Panc1 (cell line): Measurements from ENCODE around the gene ITM2C. TPM values are rescaled to one million over a fixed set of nuclear protein-coding genes. Genes with fewer than 3 reads are reported as not detected.

ENCODE experiments used
- ATAC-seq: fragments of 200-7000 bp; cut with Tn5 transposase; 2 replicates; pipeline ENCODE4 v1.9.1; 2020; ENCODE audit warnings: mild to moderate bottlenecking, moderate library complexity
- BruUV-seq: library from RNA; stranded (reverse); fragments of 400-500 nt; replicated peaks from 2 replicates; lab custom pipeline; 2021; lab: Mats Ljungman, UMichigan
- CTCF ChIA-PET: fragments of 300-600 bp; sonication (Branson Sonifier 250); formaldehyde crosslinking; loops from one replicate; lab custom pipeline; 2022; ENCODE audit warnings: antibody characterized with exemption; lab: Charles Lee
- POLR2A ChIA-PET: fragments of 300-600 bp; sonication (Branson Sonifier 250); formaldehyde crosslinking; loops from one replicate; lab custom pipeline; 2022; ENCODE audit warnings: antibody characterized with exemption; lab: Charles Lee
- DNase-seq: peaks from one replicate; pipeline ENCODE4 v3.0.0-alpha.2; 2010; ENCODE audit warnings: low read depth, low spot score
- H3K27ac ChIP-seq: 2 replicates; pipeline ENCODE4 v1.5.1; 2011; ENCODE audit warnings: mild to moderate bottlenecking, low read length, inconsistent platforms
- H3K27me3 ChIP-seq: fragments of 200-500 bp; sonication (Bioruptor generic); 2 replicates; pipeline ENCODE4 v1.6.0; 2014; ENCODE audit warnings: low read length, inconsistent platforms; ENCODE audit not compliant: control insufficient read depth, insufficient read depth
- H3K36me3 ChIP-seq: fragments of 200-500 bp; sonication (Bioruptor generic); 2 replicates; pipeline ENCODE4 v1.5.1; 2014; ENCODE audit warnings: inconsistent platforms, mild to moderate bottlenecking, low read length, moderate library complexity; ENCODE audit not compliant: control insufficient read depth, insufficient read depth
- H3K4me1 ChIP-seq: 2 replicates; pipeline ENCODE4 v1.5.1; 2011; ENCODE audit warnings: inconsistent platforms, mild to moderate bottlenecking, low read length, moderate library complexity; ENCODE audit not compliant: control insufficient read depth, insufficient read depth
- H3K4me3 ChIP-seq, 2 experiments: 2 replicates each; pipeline ENCODE4 v1.5.1; 2011 to 2012; ENCODE audit warnings: low read depth in 2 of 2, low read length in 2 of 2, mild to moderate bottlenecking in 2 of 2, inconsistent platforms in 1 of 2, moderate library complexity in 1 of 2
- H3K9me3 ChIP-seq: fragments of 200-500 bp; sonication (Bioruptor generic); 2 replicates; pipeline ENCODE4 v1.5.1; 2014; ENCODE audit warnings: low read depth, mild to moderate bottlenecking, inconsistent platforms, low read length, moderate library complexity; ENCODE audit not compliant: control insufficient read depth, insufficient read depth
- CTCF ChIP-seq: fragments of 450-650 bp; IDR thresholded peaks from 2 replicates; pipeline ENCODE4 v1.5.1; 2017; ENCODE audit warnings: mild to moderate bottlenecking
- POLR2AphosphoS5 ChIP-seq: IDR thresholded peaks from 2 replicates; pipeline ENCODE4 v1.6.1; 2012; ENCODE audit warnings: mild to moderate bottlenecking, low read depth, low read length, moderate library complexity
- REST ChIP-seq, 2 experiments: IDR thresholded peaks; 2 replicates each; pipeline ENCODE4 v1.6.1; 2011 to 2012; ENCODE audit warnings: low read depth in 2 of 2, control low read depth in 1 of 2, low read length in 1 of 2, mild to moderate bottlenecking in 1 of 2, moderate library complexity in 1 of 2; ENCODE audit not compliant: insufficient read depth in 1 of 2
- SIN3A ChIP-seq: IDR thresholded peaks from 2 replicates; pipeline ENCODE4 v1.6.1; 2012; ENCODE audit warnings: low read depth, mild to moderate bottlenecking, low read length, moderate library complexity, borderline replicate concordance; ENCODE audit not compliant: insufficient read depth
- TCF7L2 ChIP-seq: IDR thresholded peaks from 2 replicates; pipeline ENCODE4 v1.6.1; 2011; ENCODE audit warnings: mild to moderate bottlenecking, low read depth, low read length, inconsistent platforms
- in situ Hi-C: cut with HindIII; loops from 2 replicates; pipeline ENCODE4 v1.10.0; 2016; ENCODE audit warnings: low sequenced_read_pairs, low pct_unique_long_range_greater_than_20kb
- intact Hi-C: fragments of 100-400 bp; cut with micrococcal nuclease; formaldehyde crosslinking; loops from one replicate; pipeline ENCODE4 v1.10.0; 2022; ENCODE audit not compliant: unreplicated experiment
- total RNA-seq: library from RNA; stranded (reverse); gene quantifications from one replicate; pipeline ENCODE4 v1.2.1, GENCODE V29; 2021; ENCODE audit not compliant: unreplicated experiment

Gene ITM2C
- total RNA-seq, 1 experiment from 2014 or later: 114 TPM

GRCh38 chr2:230865307-230865765 is 594 bp downstream of the ITM2C start:
- H3K36me3 ChIP-seq: peaks cover 3% of the 10 kb centered on the region; the same call in 1 of the 2 replicates
- H3K4me3 ChIP-seq: peak overlapping the region; percentile 77 to 81
- no peaks in the 10 kb centered on the region for H3K9me3 ChIP-seq
- no TSS peak for BruUV-seq
- no peak for ATAC-seq
- peak overlapping the region; percentile 68 for H3K27ac ChIP-seq
- no peak for DNase-seq
- ChIA-PET POLR2A (no interaction called here), CTCF (no interaction called here)
- intact Hi-C loops (no loop called here), in situ Hi-C loops (no loop called here)
- no peaks in the 10 kb centered on the region for H3K27me3 ChIP-seq
- peaks cover 46% of the 10 kb centered on the region for H3K4me1 ChIP-seq
- TF ChIP-seq POLR2AphosphoS5 (no peak), TCF7L2 (no peak), CTCF (no peak), SIN3A (no peak), REST (IDR thresholded peaks at IDR 0.05; ENCODE audit: insufficient read depth in 1 of 2, low read depth in 2 of 2, low read length in 1 of 2) (no peak)

GRCh38 chr2:230865766-230866755 is 1.3 kb downstream of the ITM2C start:
- Histone ChIP-seq H3K27me3 (no peaks in the 10 kb centered on the region), H3K4me3 (peak overlapping the region; percentile 77 to 81), H3K36me3 (peaks cover 3% of the 10 kb centered on the region; the same call in 1 of the 2 replicates), H3K27ac (peak overlapping the region; percentile 59), H3K4me1 (peaks cover 54% of the 10 kb centered on the region), H3K9me3 (no peaks in the 10 kb centered on the region)
- intact Hi-C loops: no loop called here
- ATAC-seq: peak; percentile 40
- BruUV-seq: no TSS peak
- no peak for TF ChIP-seq REST (IDR thresholded peaks at IDR 0.05; ENCODE audit: insufficient read depth in 1 of 2, low read depth in 2 of 2, low read length in 1 of 2)
- TF ChIP-seq POLR2AphosphoS5: no peak
- TF ChIP-seq SIN3A: no peak
- no peak for TF ChIP-seq CTCF
- TF ChIP-seq TCF7L2: no peak
- in situ Hi-C loops: no loop called here
- CTCF ChIA-PET: interaction anchor here (0.5 to 0.9 kb wide), 3 partner anchors 16 to 187 kb away, joined by 3 to 4 read pairs (median 3); no protein-coding TSS in a partner anchor
- POLR2A ChIA-PET: no interaction called here
- DNase-seq: no peak
